Measurements from ENCODE around the gene LAMA2.

DNA sequence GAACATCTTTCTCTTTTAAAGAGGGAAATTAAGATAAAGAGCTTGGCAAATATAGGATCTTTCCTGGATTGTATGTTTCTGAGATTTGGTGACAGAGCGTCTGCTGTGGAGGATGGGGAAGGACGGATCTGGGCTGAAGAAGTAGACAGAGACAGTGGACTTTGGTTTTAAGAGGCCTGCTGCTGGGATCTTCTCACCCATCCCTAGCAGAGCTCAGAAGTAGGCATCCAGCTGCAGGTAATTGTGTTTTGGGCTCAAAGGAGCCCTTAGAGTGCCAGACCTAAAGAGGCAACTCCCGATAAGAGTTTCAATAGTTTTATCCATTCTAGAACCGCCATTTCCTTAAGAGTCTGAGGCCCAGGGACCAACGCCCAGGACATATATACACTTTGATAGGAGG is 20.8 kb downstream of the LAMA2 start:
- no peak for TF ChIP-seq POLR2AphosphoS5 (IDR thresholded peaks at IDR 0.05; ENCODE audit: low read depth, low read length)
- TF ChIP-seq SIN3A (IDR thresholded peaks at IDR 0.05; ENCODE audit: borderline replicate concordance, insufficient read depth, low read length): no peak
- TF ChIP-seq REST (IDR thresholded peaks at IDR 0.05; ENCODE audit: insufficient read depth in 1 of 2, low read depth in 2 of 2, low read length in 2 of 2): no peak

Data from PFSK-1 (cell line).